Left renal cortex interstitium (tissue), 4 donors: ENCODE data around the gene PHTF2. TPM values are rescaled to one million over a fixed set of nuclear protein-coding genes. Genes with fewer than 3 reads are reported as not detected.
"Not testable (repeated sequence)": the region's sequence is repeated elsewhere in the genome, so short reads cannot be mapped to it uniquely, and the experiment has no call there.

Source experiments
- DNase-seq, 4 donors: peaks; one replicate each; pipeline ENCODE4 v3.0.0-alpha.2; 2013; ENCODE audit warnings: low read depth in 4 of 4, low spot score in 2 of 4, missing footprints in 1 of 4
- polyA plus RNA-seq, 4 donors: library from polyadenylated mRNA; unstranded; fragments of 120-200 nt; gene quantifications; one replicate each; pipeline ENCODE4 v1.2.1, GENCODE V29; 2013; ENCODE audit not compliant: insufficient read length in 4 of 4

PHTF2 gene
- 10 to 100 TPM; 20.7 to 32.3 (median 25.4) TPM for polyA plus RNA-seq

DNA sequence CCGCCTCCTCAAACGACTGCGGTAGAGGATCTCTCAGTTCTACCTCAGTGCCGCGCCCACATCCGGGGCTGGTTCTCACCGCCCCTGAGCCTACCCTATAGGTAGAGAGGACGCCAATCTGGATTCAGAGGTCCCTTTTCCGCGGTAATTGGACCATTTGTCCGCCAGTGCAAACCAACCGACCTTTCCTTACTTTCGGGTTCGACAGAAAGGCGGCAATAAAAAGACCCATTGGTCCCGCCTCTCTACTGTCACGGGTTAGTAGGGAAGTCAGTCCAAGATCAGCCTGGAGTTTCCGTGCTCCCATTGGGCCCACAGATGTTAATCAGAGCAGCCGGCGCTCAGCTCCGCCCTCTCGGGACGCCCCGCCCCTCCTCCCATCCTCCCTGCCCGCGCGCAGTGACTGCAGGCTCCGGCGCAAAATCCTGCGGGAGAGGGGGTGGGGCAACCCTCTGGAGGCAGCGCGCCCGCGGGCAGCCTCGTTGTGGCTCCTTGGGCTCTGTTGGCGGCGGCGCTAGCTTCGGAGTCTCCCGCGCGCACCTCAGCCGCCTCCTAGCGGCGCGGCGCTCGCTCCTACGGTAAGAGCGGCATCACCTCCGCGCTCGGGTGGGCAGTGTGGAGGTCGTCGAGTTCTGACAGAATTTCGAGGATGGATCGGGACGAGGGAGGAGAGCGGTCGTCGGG, at the start of gene PHTF2, which contains the start of gene TMEM60:
Gene PHTF2, plus strand, starts transcription at position 380 of the 684 bp plus-strand sequence.
Gene TMEM60, minus strand, starts transcription at position 41 of the 684 bp plus-strand sequence. CDS start 4,061 bp downstream, outside the sequence.
- peak; percentile 95 to 99 (median 98) for DNase-seq

DNA sequence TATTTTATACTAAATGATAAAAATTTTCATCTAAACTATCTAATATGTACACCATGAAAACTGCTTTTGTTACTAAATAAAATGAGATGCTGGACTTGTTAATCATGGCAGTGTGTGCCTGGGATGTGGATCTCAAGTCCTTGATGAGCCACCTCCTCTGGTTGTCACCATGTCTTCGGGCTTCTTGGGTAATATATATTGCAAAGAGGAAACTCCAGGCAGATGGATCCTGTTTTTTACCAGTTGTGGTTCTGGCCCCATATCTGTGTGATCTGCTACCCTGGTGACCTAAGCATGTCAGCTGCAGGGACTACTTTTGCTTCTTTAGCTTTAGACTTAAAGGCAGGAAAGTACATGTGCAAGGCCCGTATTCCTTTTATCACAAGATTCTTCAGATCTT, 46.6 kb upstream of the PHTF2 start:
- DNase-seq, result no peak

DNA sequence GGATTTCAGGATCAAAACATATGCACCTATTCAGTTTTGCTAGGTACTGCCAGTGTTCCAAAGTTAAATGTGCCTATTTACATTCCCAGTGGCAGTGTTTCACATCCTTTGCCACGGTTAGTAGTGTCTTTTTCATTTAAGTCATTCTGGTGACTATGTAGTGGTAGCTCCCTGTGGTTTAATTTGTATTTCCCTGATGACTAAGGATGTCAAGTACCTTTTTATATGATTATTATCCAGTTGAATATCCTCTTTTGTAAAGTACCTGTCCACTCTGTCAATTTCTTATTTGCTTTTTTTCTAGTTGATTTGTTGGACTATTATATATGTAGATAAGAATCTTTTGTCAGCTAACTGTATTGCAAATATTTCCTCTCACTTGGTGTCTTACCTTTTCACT, 45.4 kb upstream of the PHTF2 start:
- DNase-seq, result no peak

DNA sequence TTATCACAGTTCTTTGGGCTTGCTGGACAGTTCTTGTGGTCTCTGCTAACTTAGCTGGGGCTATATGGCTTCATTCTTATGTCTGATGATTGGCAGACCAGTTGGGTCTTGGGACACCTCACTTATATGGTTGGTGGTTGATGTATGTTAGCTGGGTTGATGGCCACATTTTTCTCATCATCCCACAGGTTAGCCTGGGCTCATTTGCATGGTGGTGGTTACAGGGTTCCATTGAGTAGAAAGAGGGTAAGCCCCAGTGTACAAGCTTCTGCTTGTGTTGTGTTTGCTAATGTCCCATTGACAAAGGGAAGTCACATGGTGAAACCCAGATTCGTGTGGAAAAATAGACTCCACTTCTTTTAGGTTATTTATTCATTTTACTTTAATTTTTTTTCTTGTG, 41.0 kb upstream of the PHTF2 start:
- DNase-seq, result no peak

DNA sequence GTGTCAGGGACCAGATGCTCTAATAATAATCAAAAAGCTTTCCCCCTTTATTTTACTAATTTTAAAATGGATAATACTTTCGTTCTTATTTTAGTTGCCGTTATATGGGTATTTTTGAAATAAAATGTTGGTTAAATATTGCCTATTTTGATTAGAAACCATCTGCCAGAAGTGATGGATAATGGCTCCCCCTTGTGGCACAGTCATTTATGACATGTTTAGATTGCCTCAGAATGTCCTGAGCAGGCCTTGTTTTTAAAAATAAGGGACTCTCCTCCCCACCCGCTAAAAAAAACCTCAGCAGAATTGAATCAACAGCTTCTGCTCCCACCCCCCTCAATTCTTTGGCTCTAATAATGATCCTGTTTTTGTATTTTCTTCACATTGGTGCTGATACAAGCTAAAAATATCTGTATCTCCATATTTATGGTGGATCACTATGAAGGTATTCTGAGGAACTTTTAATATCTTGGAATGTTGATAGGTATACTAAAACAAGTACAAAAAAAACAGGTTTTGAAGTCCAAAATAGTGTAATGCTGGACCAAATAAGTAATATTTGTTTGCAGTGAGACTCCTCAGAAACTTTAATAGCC, 39.2 kb upstream of the PHTF2 start:
- DNase-seq, result peak in 3 of 4 donors; percentile 17 to 61 (median 41)

DNA sequence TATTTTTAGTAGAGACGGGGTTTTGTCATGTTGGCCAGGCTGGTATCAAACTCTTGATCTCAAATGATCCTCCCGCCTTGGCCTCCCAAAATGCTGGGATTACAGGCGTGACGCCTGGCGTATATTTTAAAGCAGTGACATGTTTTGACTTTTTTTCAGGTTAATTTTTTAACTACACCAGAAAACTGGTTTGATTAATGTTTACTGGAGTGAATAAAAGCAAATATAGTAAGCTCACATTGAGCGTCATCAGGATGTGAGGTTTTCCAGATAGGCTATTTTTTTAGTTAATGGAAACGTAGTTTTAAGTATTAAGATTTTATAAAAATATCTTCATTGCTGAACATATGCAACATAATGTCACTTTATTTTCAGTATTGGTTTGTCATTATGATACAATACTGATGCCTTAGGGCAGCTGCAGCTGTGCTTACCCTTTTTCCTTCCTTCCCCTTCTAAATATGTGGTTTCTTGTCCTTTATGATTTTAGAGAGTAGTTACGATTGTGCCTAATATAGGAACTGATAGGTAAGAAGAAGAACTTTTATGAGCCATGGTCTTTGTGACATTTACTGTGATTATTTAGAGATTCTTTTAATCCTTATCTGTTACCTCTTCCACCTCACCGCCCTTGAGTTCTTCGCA, 37.6 kb upstream of the PHTF2 start:
- no peak for DNase-seq

DNA sequence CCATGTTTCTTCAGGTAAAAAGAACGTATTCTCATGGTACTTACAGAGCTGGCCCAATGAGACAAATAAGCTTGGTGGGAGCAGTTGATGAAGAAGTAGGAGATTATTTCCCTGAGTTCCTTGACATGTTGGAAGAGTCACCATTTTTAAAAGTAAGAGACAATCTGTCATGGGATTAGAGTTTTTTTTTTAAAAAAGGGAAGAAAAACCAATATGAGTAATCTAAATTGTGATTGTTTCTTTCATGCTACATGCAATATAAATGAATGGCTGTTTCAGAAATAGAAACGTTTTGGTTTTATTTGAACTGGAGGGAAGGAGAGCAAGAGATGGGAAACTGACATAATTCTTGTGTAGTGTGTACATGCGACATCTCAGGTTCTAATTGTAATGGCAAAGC, 33.1 kb upstream of the PHTF2 start:
- no peak for DNase-seq

DNA sequence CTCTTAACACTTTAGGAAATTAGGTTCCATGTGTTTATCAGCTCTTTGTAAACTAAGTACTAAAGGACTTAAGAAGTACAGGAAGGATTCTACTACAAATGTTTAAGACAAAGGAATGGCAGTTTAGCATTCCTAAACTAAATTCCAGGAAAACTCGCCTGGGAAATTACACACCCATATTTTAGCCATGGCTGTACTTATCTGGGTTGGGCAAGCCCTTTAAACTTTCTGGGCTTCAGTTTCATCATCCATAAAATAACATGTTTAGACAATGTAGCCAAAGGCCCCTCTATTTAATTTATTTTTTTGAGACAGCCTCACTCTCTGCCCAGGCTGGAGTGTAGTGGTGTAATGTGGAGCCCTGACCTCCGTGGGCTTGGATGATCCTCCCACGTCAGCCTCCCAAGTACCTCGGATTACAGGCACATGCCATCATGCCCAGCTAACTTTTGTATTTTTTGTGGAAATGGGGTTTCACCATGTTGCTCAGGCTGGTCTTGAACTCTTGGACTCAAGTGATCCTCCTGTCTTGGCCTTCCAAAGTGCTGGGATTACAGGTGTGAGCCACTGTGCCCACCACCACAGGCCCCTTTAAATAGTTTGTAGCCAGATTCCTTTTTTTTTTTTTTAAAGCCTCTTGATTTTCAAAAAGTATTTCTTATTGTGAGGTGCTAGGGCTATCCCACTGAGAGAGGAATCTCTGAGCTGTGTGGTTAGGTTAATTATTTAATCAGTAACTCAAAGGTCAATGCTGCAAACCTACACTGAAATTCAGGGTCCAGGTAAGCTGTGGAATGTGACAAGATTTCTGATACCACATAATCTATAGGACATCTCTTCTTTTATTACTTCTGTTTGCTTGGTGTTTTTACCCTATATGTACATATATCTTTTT, 32.4 kb upstream of the PHTF2 start:
- no peak for DNase-seq

DNA sequence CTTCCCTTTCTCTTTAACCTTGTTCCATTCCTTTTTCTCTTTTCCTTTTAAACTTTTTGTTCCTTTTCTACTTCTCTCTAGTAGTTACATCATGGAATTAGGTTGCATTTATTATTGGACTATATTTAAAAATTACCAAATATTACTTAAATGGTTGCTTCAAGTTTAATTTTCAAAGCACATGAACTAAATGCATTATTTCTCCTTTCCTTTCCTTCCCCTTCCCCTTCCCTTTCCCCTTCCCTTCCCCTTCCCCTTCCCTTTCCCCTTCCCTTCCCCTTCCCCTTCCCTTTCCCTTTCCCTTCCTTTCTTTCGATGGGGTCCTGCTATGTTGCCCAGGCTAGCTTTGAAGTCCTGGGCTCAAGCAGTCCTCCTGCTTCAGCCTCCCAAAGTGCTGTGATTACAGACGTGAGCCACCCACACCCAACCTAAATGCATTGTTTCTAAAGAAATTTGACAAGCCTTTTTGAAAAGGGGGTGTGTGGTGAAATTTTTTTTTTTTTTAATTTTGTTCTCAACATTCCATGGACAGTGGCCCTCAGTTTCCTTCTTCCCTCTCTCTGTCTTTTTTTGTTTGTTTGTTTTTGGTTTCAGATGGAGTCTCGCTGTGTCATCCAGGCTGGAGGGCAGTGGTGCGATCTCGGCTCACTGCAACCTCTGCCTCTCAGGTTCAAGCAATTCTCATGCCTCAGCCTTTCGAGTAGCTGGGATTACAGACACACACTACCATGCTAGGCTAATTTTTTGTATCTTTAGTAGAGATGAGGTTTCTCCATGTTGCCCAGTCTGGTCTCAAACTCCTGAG, 31.6 kb upstream of the PHTF2 start:
- no peak for DNase-seq

DNA sequence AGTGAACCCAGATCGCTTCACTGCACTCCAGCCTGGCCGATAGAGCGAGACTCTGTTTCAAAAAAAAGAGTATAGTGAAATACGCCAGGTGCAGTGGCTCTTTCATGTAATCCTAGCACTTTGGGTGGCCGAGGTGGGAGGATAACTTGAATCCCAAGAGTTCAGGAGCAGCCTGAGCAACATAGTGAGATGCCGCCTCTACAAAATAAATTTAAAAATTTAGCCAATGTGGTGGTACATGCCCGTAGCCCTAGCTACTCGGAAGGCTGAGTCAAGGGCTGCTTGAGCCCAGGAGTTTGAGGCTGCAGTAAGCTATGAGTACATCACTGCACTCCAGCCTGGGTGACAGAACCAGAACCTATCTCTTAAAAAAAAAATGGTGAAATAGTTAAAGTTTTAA, 28.3 kb upstream of the PHTF2 start:
- no peak for DNase-seq

DNA sequence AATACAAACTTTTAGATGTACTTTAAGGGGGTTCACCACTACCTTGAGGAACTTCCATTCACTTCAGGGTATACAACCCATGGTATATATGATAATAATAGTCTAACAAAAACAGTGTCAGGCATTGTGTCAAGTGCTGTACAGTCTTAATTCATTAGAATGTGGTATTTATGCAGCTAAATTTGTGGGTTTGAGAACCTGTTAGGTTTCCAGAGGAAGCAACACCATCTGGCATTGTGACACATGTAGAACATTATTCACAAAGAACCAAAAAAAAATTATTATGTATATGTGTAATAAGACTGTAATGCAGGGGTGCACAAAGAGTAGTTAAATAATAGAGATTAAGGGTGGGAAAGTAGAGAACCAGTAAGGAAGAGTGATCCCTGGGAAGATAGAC, 26.7 kb upstream of the PHTF2 start:
- no peak for DNase-seq

DNA sequence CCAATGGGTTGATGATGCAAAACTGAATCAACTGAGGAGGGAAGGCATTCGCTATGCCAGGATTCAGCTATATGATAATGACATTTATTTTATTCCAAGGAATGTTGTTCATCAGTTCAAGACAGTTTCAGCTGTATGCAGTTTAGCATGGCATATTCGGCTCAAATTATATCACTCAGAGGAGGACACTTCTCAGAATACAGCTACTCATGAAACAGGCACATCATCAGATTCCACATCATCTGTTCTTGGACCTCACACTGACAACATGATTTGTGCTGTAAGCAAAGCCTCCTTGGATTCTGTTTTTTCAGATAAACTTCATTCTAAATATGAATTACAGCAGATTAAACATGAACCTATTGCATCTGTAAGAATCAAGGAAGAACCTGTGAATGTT, 20.0 kb upstream of the PHTF2 start:
- DNase-seq, result no peak

DNA sequence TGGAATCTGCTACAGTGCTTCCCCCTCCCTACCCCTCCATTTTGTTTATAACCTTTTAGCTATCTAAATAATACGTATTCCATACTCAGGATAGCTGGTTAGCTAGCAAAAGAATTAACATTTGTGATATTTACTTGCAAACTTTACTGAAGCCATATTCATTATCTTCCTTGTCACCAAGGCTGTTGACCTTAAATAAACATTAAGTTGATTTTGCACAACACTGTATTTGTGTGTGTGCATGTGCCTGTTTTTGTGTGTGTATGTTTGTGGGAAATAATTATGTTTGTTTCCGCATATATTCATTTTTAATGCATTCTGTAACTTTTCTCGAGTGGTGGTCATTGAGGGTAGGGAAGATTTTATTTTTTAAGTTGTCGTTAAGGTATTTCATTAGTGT, 16.2 kb upstream of the PHTF2 start:
- DNase-seq, result no peak

DNA sequence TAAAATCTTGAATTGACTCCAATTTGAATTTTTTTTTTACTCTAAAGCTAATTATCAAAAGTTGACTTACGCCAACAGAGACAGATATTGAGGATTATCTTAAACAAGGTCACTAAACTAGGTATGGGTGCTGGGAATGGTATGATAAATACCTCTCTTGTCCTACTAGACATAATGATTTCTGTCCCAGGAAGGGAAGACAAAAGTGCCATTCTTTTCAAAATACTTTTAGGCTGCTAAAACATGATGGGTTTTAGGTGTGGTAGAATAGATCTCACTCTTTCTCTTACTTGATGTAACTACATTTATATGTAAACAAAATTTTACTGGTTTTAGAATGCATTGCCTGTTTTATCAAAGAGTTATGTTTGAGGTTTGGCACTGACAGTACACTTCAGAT, 15.5 kb upstream of the PHTF2 start:
- DNase-seq, result no peak

DNA sequence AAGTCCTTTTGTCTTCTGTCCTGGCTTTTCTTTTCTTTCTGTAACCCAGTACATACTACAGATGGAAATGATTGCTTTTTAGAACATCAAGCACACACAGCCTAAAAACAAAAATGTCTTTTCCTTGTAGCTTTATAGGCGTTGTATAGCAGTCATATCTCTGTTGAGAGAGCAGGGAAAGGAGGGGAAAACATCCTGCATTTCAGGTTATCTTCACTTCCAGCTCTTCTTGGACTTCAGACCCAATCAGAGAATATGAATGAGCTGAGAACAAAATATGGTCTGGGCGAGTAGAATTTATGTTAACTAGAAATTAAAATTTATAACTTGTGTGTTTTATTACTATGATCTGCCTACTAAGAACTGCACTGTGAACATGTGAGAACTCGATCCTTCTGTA, 15.0 kb upstream of the PHTF2 start:
- no peak for DNase-seq

DNA sequence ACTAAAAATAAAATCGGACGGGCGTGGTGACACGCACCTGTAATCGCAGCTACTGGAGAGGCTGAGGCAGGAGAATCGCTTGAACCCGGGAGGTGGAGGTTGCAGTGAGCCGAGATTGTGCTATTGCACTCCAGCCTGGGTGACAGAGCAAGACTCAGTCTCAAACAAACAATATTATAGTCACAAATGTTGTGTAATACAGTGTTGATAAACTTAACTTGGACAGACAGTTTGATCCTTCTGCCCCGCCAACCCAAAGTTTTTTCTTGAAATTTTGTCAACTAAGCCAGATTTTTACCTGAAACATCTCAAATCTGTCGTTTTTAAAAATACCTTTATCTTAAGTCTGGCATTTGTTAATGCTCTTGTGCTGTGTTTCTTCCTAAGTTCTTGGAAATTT, 14.1 kb upstream of the PHTF2 start:
- not testable (repeated sequence) for DNase-seq

DNA sequence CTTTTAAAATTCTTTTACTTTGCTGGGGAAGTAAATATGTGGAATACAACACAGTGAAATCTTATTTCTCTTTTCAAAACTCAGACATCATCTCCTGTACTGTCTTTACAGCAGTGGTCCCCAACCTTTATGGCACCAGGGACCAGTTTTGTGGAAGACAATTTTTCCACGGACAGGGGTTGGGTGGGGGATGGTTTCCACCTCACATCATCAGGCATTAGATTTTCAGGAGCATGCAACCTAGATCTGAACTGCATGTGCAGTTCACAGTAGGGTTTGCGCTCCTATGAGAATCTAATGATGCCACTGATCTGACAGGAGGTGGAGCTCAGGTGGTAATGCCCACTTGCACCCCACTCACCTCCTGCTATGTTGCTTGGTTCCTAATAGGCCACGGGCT, 12.6 kb upstream of the PHTF2 start:
- no peak for DNase-seq

DNA sequence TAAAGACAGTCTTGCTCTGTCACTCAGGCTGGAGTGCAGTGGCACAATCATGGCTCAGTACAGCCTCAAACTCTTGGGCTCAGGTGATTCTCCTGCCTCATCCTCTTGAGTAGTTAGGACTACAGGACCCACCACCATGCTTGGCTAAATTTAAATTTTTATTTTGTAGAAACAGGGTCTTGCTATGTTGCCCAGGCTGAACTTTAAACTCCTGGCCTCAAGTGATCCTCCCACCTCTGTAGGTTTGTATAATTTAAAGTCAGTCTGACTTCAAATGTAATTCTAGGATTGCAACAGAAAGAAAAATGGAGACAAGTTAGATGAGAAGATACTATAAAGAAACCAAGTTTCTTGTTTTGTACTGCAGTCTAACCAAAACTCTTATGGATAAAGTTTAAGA, 11.8 kb upstream of the PHTF2 start:
- DNase-seq, result no peak

DNA sequence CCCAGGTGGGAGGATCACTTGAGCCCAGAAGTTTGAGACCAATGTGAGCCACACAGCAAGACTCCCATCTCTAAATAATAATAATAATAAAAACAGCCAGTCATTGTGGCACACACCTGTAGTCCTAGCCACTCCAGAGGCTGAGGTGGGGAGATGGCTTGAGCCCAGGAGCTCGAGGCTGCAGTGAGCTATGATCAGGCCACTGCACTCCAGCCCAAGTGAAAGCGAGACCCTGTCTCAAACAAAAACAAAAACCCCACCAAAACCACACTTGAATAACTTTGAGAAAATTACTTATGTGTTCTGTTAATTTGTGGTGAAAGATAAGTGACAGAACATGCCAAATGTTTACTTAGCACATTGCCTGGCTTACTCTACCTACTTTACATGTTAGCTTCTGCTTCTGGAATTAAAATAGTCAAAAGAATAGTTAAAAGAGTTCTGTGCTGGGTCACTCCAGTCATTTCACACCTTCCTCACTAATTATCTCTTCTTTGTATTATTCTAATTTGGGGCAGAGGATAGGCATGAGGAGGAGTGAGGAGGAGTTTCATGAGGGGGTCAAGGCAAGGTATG, 10.2 kb upstream of the PHTF2 start:
- no peak for DNase-seq

DNA sequence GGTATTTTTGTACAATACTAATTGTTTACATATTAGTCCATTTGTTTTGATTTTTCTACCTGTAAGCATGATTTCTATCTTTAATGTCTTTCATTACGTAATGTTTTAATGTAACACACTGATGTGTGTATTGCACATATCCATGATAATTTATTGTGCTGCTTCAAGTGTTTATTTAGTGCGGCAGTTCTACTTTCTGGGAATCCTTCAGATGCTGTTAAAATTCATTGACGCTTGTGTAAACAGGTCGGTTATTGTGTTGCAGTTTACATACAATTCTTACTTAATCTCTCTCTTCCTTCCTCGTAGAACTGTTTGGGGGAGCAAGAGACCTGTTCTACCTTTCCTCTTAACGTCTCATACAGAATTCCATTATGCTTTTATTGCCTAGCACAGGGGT, 7.2 kb upstream of the PHTF2 start:
- no peak for DNase-seq
